ENCODE results near the gene RAE1. TPM values are rescaled to one million over a fixed set of nuclear protein-coding genes. Genes with fewer than 3 reads are reported as not detected.
"Not testable (repeated sequence)": the region's sequence is repeated elsewhere in the genome, so short reads cannot be mapped to it uniquely, and the experiment has no call there.

RAE1 gene
- total RNA-seq, 1 experiment from 2014 or later: 57.1 TPM

- peak; percentile 71 for DNase-seq (ENCODE audit: low spot score)
Observed at GRCh38 chr20:57414867-57415592, 64.0 kb downstream of the RAE1 start.

- no peak for DNase-seq (ENCODE audit: low spot score)
Observed at GRCh38 chr20:57415771-57416170, 64.7 kb downstream of the RAE1 start.

GRCh38 chr20:57416296-57417022 lies 65.4 kb downstream of the RAE1 start:
- no peak for DNase-seq (ENCODE audit: low spot score)

GRCh38 chr20:57417051-57417689 lies 66.1 kb downstream of the RAE1 start:
- no peak for DNase-seq (ENCODE audit: low spot score)

- no peak for DNase-seq (ENCODE audit: low spot score)
Observed at GRCh38 chr20:57417830-57418780, 67.0 kb downstream of the RAE1 start.

GRCh38 chr20:57419479-57419878 lies 68.4 kb downstream of the RAE1 start:
- not testable (repeated sequence) for DNase-seq (ENCODE audit: low spot score)

- no peak for DNase-seq (ENCODE audit: low spot score)
Observed at GRCh38 chr20:57420571-57421252, 69.7 kb downstream of the RAE1 start.

- DNase-seq (ENCODE audit: low spot score): no peak
Observed at GRCh38 chr20:57421253-57422220, 70.5 kb downstream of the RAE1 start.

GRCh38 chr20:57422254-57422653 lies 71.2 kb downstream of the RAE1 start:
- no peak for DNase-seq (ENCODE audit: low spot score)

- DNase-seq (ENCODE audit: low spot score): no peak
Observed at GRCh38 chr20:57425150-57426013, 74.3 kb downstream of the RAE1 start.

- DNase-seq (ENCODE audit: low spot score): no peak
Observed at GRCh38 chr20:57426271-57426689, 75.2 kb downstream of the RAE1 start.

GRCh38 chr20:57426831-57427230 lies 75.8 kb downstream of the RAE1 start:
- no peak for DNase-seq (ENCODE audit: low spot score)

GRCh38 chr20:57428324-57429158 lies 77.5 kb downstream of the RAE1 start:
- DNase-seq (ENCODE audit: low spot score): no peak

Other genes starting within 250 kb of the RAE1 start
- gene BMP7, start 84.6 kb upstream of the RAE1 start, total RNA-seq (2014; rRNA removed; shearing (Covaris generic)): 11.3 and 11.8 TPM in 2 replicates
- not detected in 2 replicates for gene SPO11, start 21.5 kb upstream of the RAE1 start, total RNA-seq (2014; rRNA removed; shearing (Covaris generic))
- gene RBM38, start 40.1 kb downstream of the RAE1 start, total RNA-seq (2014; rRNA removed; shearing (Covaris generic)): 7.4 and 12.3 TPM in 2 replicates
- not detected in 2 replicates for gene CTCFL, start 173.9 kb downstream of the RAE1 start, total RNA-seq (2014; rRNA removed; shearing (Covaris generic))
- gene PCK1, start 209.9 kb downstream of the RAE1 start, total RNA-seq (2014; rRNA removed; shearing (Covaris generic)): 0.08 TPM in 1 of 2 replicates, not detected in the other

Measured in H4 (cell line).